BJ (cell line): ENCODE results near the gene OR52H1. TPM values are rescaled to one million over a fixed set of nuclear protein-coding genes. Genes with fewer than 3 reads are reported as not detected.

ENCODE experiments used
- CTCF ChIA-PET: fragments of 350-600 bp; formaldehyde crosslinking; extraction: SDS; loops from one replicate; lab custom pipeline; 2021; ENCODE audit warnings: antibody characterized with exemption, inconsistent platforms; lab: Yijun Ruan, JAX
- POLR2A ChIA-PET: fragments of 300-600 bp; sonication (Branson Sonifier 250); formaldehyde crosslinking; extraction: SDS; loops from one replicate; lab custom pipeline; 2021; ENCODE audit warnings: antibody characterized with exemption; lab: Charles Lee
- DNase-seq: peaks from one replicate; pipeline ENCODE4 v3.0.0-alpha.2; 2011; ENCODE audit warnings: low read depth
- H3K27me3 ChIP-seq: 2 replicates; pipeline ENCODE4 v1.6.0; 2011; ENCODE audit warnings: low read length; ENCODE audit not compliant: control insufficient read depth, insufficient read depth
- H3K36me3 ChIP-seq: 2 replicates; pipeline ENCODE4 v1.5.1; 2011; ENCODE audit warnings: low read length; ENCODE audit not compliant: control insufficient read depth, insufficient read depth
- H3K4me3 ChIP-seq: 2 replicates; pipeline ENCODE4 v1.5.1; 2011; ENCODE audit warnings: low read depth, mild to moderate bottlenecking, control low read depth, low read length
- CTCF ChIP-seq: IDR thresholded peaks from 2 replicates; pipeline ENCODE4 v1.5.1; 2011; ENCODE audit warnings: low read depth, mild to moderate bottlenecking, control low read depth, inconsistent platforms, low read length, moderate library complexity; ENCODE audit not compliant: insufficient read depth
- polyA plus RNA-seq: library from polyadenylated mRNA; depleted of rRNA; stranded (reverse); fragments of >200 nt; gene quantifications from 2 replicates; pipeline ENCODE4 v1.2.3, GENCODE V29; 2011; rRNA removed

Gene OR52H1
- polyA plus RNA-seq, 1 experiment = not detected

DNA sequence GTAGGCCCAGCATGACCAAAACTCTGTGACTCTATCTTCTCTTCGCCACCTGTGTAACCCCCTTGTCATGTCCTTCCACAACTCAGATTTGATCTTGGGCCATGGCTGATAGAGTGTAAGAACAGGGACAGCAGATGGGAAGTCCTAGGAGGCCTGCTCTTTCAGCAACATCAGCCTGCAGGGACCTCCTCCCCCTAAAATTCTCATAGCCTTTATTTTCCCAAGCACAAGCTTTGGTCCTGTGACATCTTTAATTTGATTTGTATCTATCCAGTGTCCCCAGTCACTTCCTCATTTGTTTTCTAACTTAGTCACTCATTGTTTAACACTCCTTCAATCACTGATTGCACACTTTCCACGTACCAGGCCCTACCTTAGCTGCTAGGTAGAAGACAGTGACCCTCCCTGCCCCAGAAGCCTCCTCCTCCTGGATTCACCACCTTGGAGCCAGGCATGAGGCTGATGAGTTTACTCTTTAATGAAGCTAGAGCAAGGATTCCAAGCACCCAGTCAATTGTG, 43.9 kb downstream of the OR52H1 start:
- H3K36me3 ChIP-seq = no peaks in the 10 kb centered on the region
- POLR2A ChIA-PET = no interaction called here
- H3K4me3 ChIP-seq = no peak overlapping the region
- CTCF ChIA-PET = no interaction called here
- no peaks in the 10 kb centered on the region for H3K27me3 ChIP-seq
- no peak for TF ChIP-seq CTCF
- DNase-seq = no peak

DNA sequence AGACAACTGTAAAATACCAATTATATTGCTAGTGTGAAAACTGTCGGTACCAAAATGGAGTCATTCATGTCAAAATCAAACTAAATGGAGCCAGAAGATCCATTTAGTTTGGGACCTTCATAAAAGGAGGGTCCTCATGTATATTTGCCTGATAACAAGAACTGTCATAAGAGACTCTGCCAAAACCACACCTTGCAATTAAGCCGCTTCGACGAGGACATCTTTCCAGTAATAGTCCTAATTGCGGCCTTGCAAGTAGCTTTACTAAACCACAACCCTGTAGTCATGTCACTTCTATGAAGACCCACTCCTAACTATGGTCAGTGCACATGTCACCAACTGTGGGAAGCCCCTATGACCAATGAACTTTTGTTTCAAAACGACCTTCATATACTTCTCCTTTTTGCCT, 47.9 kb downstream of the OR52H1 start:
- no peak overlapping the region for H3K4me3 ChIP-seq
- no peaks in the 10 kb centered on the region for H3K36me3 ChIP-seq
- POLR2A ChIA-PET = no interaction called here
- CTCF ChIA-PET = interaction anchor here (2.0 kb wide), 1 partner anchor 25 kb away, joined by 4 read pairs; no protein-coding TSS in a partner anchor
- no peaks in the 10 kb centered on the region for H3K27me3 ChIP-seq
- no peak for TF ChIP-seq CTCF
- no peak for DNase-seq

- TF ChIP-seq CTCF = no peak
- POLR2A ChIA-PET = no interaction called here
- H3K27me3 ChIP-seq = no peaks in the 10 kb centered on the region
- no peak for DNase-seq
- no peaks in the 10 kb centered on the region for H3K36me3 ChIP-seq
- CTCF ChIA-PET = interaction anchor here (2.0 kb wide), 1 partner anchor 24 kb away, joined by 4 read pairs; no protein-coding TSS in a partner anchor
- no peak overlapping the region for H3K4me3 ChIP-seq
Observed at GRCh38 chr11:5499671-5500070, 48.7 kb downstream of the OR52H1 start.

Other genes starting within 250 kb of the OR52H1 start
- gene OR51B4, start 246.6 kb downstream of the OR52H1 start, polyA plus RNA-seq = not detected in 2 replicates
- gene OR51B2, start 224.2 kb downstream of the OR52H1 start, polyA plus RNA-seq = not detected in 2 replicates
- gene OR51B5, start 205.0 kb downstream of the OR52H1 start, polyA plus RNA-seq = 0.05 TPM in 1 of 2 replicates, not detected in the other
- gene OR51B6, start 197.0 kb downstream of the OR52H1 start, polyA plus RNA-seq = not detected in 2 replicates
- gene OR51M1, start 164.7 kb downstream of the OR52H1 start, polyA plus RNA-seq = not detected in 2 replicates
- gene OR51Q1, start 126.4 kb downstream of the OR52H1 start, polyA plus RNA-seq = not detected in 2 replicates
- not detected in 2 replicates for gene OR51I1, start 107.0 kb downstream of the OR52H1 start, polyA plus RNA-seq
- not detected in 2 replicates for gene OR51I2, start 99.2 kb downstream of the OR52H1 start, polyA plus RNA-seq
- not detected in 2 replicates for gene OR52D1, start 59.9 kb downstream of the OR52H1 start, polyA plus RNA-seq
- 0.05 TPM in 1 of 2 replicates, not detected in the other for gene UBQLN3, start 38.6 kb downstream of the OR52H1 start, polyA plus RNA-seq
- gene UBQLNL, start 31.8 kb downstream of the OR52H1 start, polyA plus RNA-seq = 0.25 and 0.31 TPM in 2 replicates
- not detected in 2 replicates for gene OR52B6, start 32.3 kb upstream of the OR52H1 start, polyA plus RNA-seq
- gene TRIM6, start 48.1 kb upstream of the OR52H1 start, polyA plus RNA-seq = 3.8 and 4.5 TPM in 2 replicates
- gene TRIM34, start 76.5 kb upstream of the OR52H1 start, polyA plus RNA-seq = 6.6 and 11.0 TPM in 2 replicates
- gene TRIM5, start 136.5 kb upstream of the OR52H1 start, polyA plus RNA-seq = 19.1 and 21.2 TPM in 2 replicates
- 58.2 and 74.9 TPM in 2 replicates for gene TRIM22, start 141.2 kb upstream of the OR52H1 start, polyA plus RNA-seq
- gene OR56B1, start 187.9 kb upstream of the OR52H1 start, polyA plus RNA-seq = not detected in 2 replicates
- 0.07 TPM in 1 of 2 replicates, not detected in the other for gene OR52N4, start 205.7 kb upstream of the OR52H1 start, polyA plus RNA-seq
- gene OR52N5, start 234.8 kb upstream of the OR52H1 start, polyA plus RNA-seq = not detected in 2 replicates
- not detected in 2 replicates for gene OR52N1, start 242.7 kb upstream of the OR52H1 start, polyA plus RNA-seq